ENCODE data around the gene CTU2. TPM values are rescaled to one million over a fixed set of nuclear protein-coding genes. Genes with fewer than 3 reads are reported as not detected.
A peak's percentile ranks its signal among the peaks of the same experiment; 100 is the strongest.

CTU2 gene
- total and polyA plus RNA-seq, 9 of the 15 experiments (the other 6 are each of a cell fraction or from before 2014, with no cell fraction given) = 1.3 to 105 (median 23.2) TPM

GRCh38 chr16:88662843-88663606 lies 43.3 kb upstream of the CTU2 start, which contains the start of gene MVD (continued):
- TF ChIP-seq ARID4B (CRISPR knock-in tag; IDR thresholded peaks at IDR 0.05) (peak; percentile 67), BCL6 (CRISPR knock-in tag; IDR thresholded peaks at IDR 0.05) (no peak), ZSCAN29 (IDR thresholded peaks at IDR 0.05) (no peak), ZNF707 (CRISPR knock-in tag; conservative IDR thresholded peaks at IDR 0.05) (no peak), ZNF609 (CRISPR knock-in tag; IDR thresholded peaks at IDR 0.05; ENCODE audit: borderline replicate concordance) (peak; percentile 87; the same call in 1 of the 2 replicates), SAP30 (IDR thresholded peaks at IDR 0.05; ENCODE audit: borderline replicate concordance, insufficient read depth, low read depth, low read length, poor library complexity, severe bottlenecking) (peak; percentile 84), TBP (optimal IDR thresholded peaks at IDR 0.05; ENCODE audit: low read depth, low read length) (peak; percentile 94), NCOR1 (IDR thresholded peaks at IDR 0.05) (no peak), GABPB1 (CRISPR knock-in tag; IDR thresholded peaks at IDR 0.05) (peak; percentile 69; the same call in 1 of the 2 replicates), POLR2G (IDR thresholded peaks at IDR 0.05; ENCODE audit: low read depth, low read length) (peak; percentile 100), HIVEP1 (CRISPR knock-in tag; IDR thresholded peaks at IDR 0.05) (no peak), ZNF76 (CRISPR knock-in tag; IDR thresholded peaks at IDR 0.05; ENCODE audit: borderline replicate concordance) (no peak), SIRT6 (IDR thresholded peaks at IDR 0.05; ENCODE audit: low read depth, low read length) (no peak), SOX6 (IDR thresholded peaks at IDR 0.05) (no peak; the same call in 1 of the 2 replicates), FOXJ2 (tag; IDR thresholded peaks at IDR 0.05) (no peak), XRCC3 (IDR thresholded peaks at IDR 0.05) (no peak), SIN3B (IDR thresholded peaks at IDR 0.05; ENCODE audit: low read depth) (peak; percentile 54)
- TF ChIP-seq, protein P1, sequence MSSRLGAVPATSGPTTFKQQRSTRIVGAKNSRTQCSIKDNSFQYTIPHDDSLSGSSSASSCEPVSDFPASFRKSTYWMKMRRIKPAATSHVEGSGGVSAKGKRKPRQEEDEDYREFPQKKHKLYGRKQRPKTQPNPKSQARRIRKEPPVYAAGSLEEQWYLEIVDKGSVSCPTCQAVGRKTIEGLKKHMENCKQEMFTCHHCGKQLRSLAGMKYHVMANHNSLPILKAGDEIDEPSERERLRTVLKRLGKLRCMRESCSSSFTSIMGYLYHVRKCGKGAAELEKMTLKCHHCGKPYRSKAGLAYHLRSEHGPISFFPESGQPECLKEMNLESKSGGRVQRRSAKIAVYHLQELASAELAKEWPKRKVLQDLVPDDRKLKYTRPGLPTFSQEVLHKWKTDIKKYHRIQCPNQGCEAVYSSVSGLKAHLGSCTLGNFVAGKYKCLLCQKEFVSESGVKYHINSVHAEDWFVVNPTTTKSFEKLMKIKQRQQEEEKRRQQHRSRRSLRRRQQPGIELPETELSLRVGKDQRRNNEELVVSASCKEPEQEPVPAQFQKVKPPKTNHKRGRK (tag; IDR thresholded peaks at IDR 0.05) = no peak
